ACC112 (cell line): Measurements from ENCODE around the gene CENPB.
"Not testable (repeated sequence)": the region's sequence is repeated elsewhere in the genome, so short reads cannot be mapped to it uniquely, and the experiment has no call there.

Source experiments
- H2AFZ ChIP-seq: fragments of 200-600 bp; sonication (generic); one replicate; pipeline ENCODE4 v1.6.0; 2017; ENCODE audit warnings: antibody characterized with exemption, low read length; ENCODE audit not compliant: unreplicated experiment
- H3K27ac ChIP-seq: fragments of 200-600 bp; sonication (generic); 2 replicates; pipeline ENCODE4 v1.5.1; 2014; ENCODE audit warnings: low read depth, mild to moderate bottlenecking, antibody characterized with exemption, low read length, moderate library complexity
- H3K27me3 ChIP-seq: fragments of 200-600 bp; sonication (generic); 2 replicates; pipeline ENCODE4 v1.6.1; 2014; ENCODE audit warnings: mild to moderate bottlenecking, antibody characterized with exemption, low read length, moderate library complexity, mixed read lengths; ENCODE audit not compliant: insufficient read depth
- H3K36me3 ChIP-seq: fragments of 200-600 bp; sonication (generic); 2 replicates; pipeline ENCODE4 v1.6.1; 2016; ENCODE audit warnings: mild to moderate bottlenecking, antibody characterized with exemption, low read length, moderate library complexity, mixed read lengths; ENCODE audit not compliant: insufficient read depth
- H3K4me1 ChIP-seq: fragments of 200-600 bp; sonication (generic); one replicate; pipeline ENCODE4 v1.6.1; 2016; ENCODE audit warnings: low read length, mixed read lengths; ENCODE audit not compliant: insufficient read depth, unreplicated experiment, control insufficient read depth
- H3K4me3 ChIP-seq: fragments of 200-600 bp; sonication (generic); 2 replicates; pipeline ENCODE4 v1.5.1; 2014; ENCODE audit warnings: mild to moderate bottlenecking, low read depth, low read length
- H3K79me2 ChIP-seq: fragments of 200-600 bp; sonication (generic); one replicate; pipeline ENCODE4 v1.6.0; 2016; ENCODE audit warnings: low read length; ENCODE audit not compliant: control insufficient read depth, unreplicated experiment, insufficient read depth

CENPB gene

GRCh38 chr20:3786665-3787323 lies at the start of gene CENPB:
CENPB (minus strand) TSS chr20:3786740; CDS start chr20:3786483, 257 bp downstream.
- Histone ChIP-seq H3K4me1 (peaks cover 36% of the 10 kb centered on the region), H3K36me3 (peaks cover 2% of the 10 kb centered on the region; the same call in 1 of the 2 replicates), H3K79me2 (peaks cover 32% of the 10 kb centered on the region), H3K4me3 (peak within 1 kb of the TSS; percentile 98), H3K27ac (peak within 1 kb of the TSS; percentile 60), H2AFZ (peak within 1 kb of the TSS; percentile 69), H3K27me3 (no peaks in the 10 kb centered on the region)

GRCh38 chr20:3836132-3836531 lies 49.6 kb upstream of the CENPB start:
- Histone ChIP-seq H3K27ac (no peak overlapping the region), H3K79me2 (no peaks in the 10 kb centered on the region), H2AFZ (no peak overlapping the region), H3K27me3 (no peaks in the 10 kb centered on the region), H3K4me3 (no peak overlapping the region), H3K36me3 (no peaks in the 10 kb centered on the region; the same call in 1 of the 2 replicates), H3K4me1 (no peaks in the 10 kb centered on the region)

GRCh38 chr20:3829891-3830290 lies 43.4 kb upstream of the CENPB start:
- H3K79me2 ChIP-seq, H2AFZ ChIP-seq, H3K4me1 ChIP-seq, H3K4me3 ChIP-seq, H3K36me3 ChIP-seq, H3K27me3 ChIP-seq, H3K27ac ChIP-seq: not testable (repeated sequence)

GRCh38 chr20:3828798-3829197 lies 42.3 kb upstream of the CENPB start:
- Histone ChIP-seq H3K27me3 (no peaks in the 10 kb centered on the region), H3K4me3 (no peak overlapping the region), H2AFZ (no peak overlapping the region), H3K27ac (no peak overlapping the region), H3K4me1 (no peaks in the 10 kb centered on the region), H3K36me3 (no peaks in the 10 kb centered on the region), H3K79me2 (no peaks in the 10 kb centered on the region)

- H3K36me3 ChIP-seq: peaks cover 6% of the 10 kb centered on the region; the same call in 1 of the 2 replicates
- H3K4me3 ChIP-seq: no peak overlapping the region
- H3K4me1 ChIP-seq: peaks cover 3% of the 10 kb centered on the region
- H3K27me3 ChIP-seq: no peaks in the 10 kb centered on the region
- no peak overlapping the region for H3K27ac ChIP-seq
- peaks cover 4% of the 10 kb centered on the region for H3K79me2 ChIP-seq
- no peak overlapping the region for H2AFZ ChIP-seq
These were observed 39.9 kb upstream of the CENPB start for GRCh38 chr20:3826420-3826819.

GRCh38 chr20:3825526-3825925 lies 39.0 kb upstream of the CENPB start:
- peaks cover 6% of the 10 kb centered on the region; the same call in 1 of the 2 replicates for H3K36me3 ChIP-seq
- peaks cover 4% of the 10 kb centered on the region for H3K4me1 ChIP-seq
- no peaks in the 10 kb centered on the region for H3K27me3 ChIP-seq
- no peak overlapping the region for H3K27ac ChIP-seq
- no peak overlapping the region for H3K4me3 ChIP-seq
- H2AFZ ChIP-seq: no peak overlapping the region
- peaks cover 4% of the 10 kb centered on the region for H3K79me2 ChIP-seq

- Histone ChIP-seq H3K27me3 (no peaks in the 10 kb centered on the region), H3K36me3 (peaks cover 6% of the 10 kb centered on the region; the same call in 1 of the 2 replicates), H3K4me3 (no peak overlapping the region), H3K4me1 (peaks cover 11% of the 10 kb centered on the region), H2AFZ (no peak overlapping the region), H3K79me2 (peaks cover 4% of the 10 kb centered on the region), H3K27ac (no peak overlapping the region)
These were observed 37.3 kb upstream of the CENPB start for GRCh38 chr20:3823881-3824280.

GRCh38 chr20:3821996-3822395 lies 35.5 kb upstream of the CENPB start:
- H3K36me3 ChIP-seq: peaks cover 6% of the 10 kb centered on the region; the same call in 1 of the 2 replicates
- no peak overlapping the region; the same call in 1 of the 2 replicates for H3K4me3 ChIP-seq
- H2AFZ ChIP-seq: no peak overlapping the region
- no peak overlapping the region for H3K27ac ChIP-seq
- H3K4me1 ChIP-seq: peaks cover 18% of the 10 kb centered on the region
- no peaks in the 10 kb centered on the region for H3K27me3 ChIP-seq
- peaks cover 4% of the 10 kb centered on the region for H3K79me2 ChIP-seq

- Histone ChIP-seq H3K36me3 (peaks cover 6% of the 10 kb centered on the region; the same call in 1 of the 2 replicates), H3K4me1 (peaks cover 18% of the 10 kb centered on the region), H3K27me3 (no peaks in the 10 kb centered on the region), H3K4me3 (peak overlapping the region; percentile 81), H3K79me2 (peaks cover 4% of the 10 kb centered on the region), H2AFZ (peak overlapping the region; percentile 89), H3K27ac (peak overlapping the region; percentile 89)
These were observed 34.6 kb upstream of the CENPB start for GRCh38 chr20:3820901-3821727.

- Histone ChIP-seq H3K36me3 (peaks cover 6% of the 10 kb centered on the region; the same call in 1 of the 2 replicates), H3K27me3 (no peaks in the 10 kb centered on the region), H2AFZ (peak within 1 kb of the TSS; percentile 89), H3K79me2 (peaks cover 4% of the 10 kb centered on the region), H3K4me1 (peaks cover 18% of the 10 kb centered on the region), H3K27ac (peak within 1 kb of the TSS; percentile 89), H3K4me3 (peak within 1 kb of the TSS; percentile 81)
These were observed 33.7 kb upstream of the CENPB start, which contains the start of gene AP5S1 for GRCh38 chr20:3820048-3820900. AP5S1 (plus strand) TSS chr20:3820547; CDS start chr20:3822118, 1,571 bp downstream.
